ENCODE results near the gene KBTBD2. TPM values are rescaled to one million over a fixed set of nuclear protein-coding genes. Genes with fewer than 3 reads are reported as not detected.

KBTBD2 gene
- total and polyA plus RNA-seq, 2 of the 4 experiments (the other 2 are of a cell fraction) = 13.2 to 32.3 TPM

DNA sequence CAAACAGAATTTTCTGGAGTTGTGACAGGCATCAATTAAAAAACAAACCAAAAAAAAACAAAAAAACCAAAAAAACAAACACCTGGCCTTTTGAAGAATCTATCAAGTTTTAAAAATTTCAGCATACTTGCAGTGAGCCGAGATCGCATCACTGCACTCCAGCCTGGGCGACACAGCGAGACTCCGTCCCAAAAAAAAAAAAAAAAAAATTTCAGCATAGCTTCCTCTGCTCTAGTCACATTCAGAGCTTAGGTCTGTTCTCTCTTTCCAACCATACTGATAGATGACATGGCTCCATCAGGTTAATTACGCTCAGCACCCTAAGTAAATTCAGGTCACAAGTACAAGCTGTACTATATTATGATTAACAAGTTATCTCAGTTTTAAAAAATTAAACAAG is 3.1 kb downstream of the KBTBD2 start:
- Histone ChIP-seq H3K9me3 (ENCODE audit: control insufficient read depth, insufficient read depth, low read length) (no peaks in the 10 kb centered on the region), H3K4me1 (ENCODE audit: control insufficient read depth, insufficient read depth, low read length) (peaks cover 2% of the 10 kb centered on the region; the same call in 1 of the 2 replicates), H2BK15ac (ENCODE audit: low read depth, low read length) (no peak overlapping the region), H3K14ac (replicated peaks; ENCODE audit: low read depth, low read length) (no peak overlapping the region), H2BK120ac (ENCODE audit: low read depth, low read length) (no peak overlapping the region), H2AFZ (replicated peaks; ENCODE audit: low read length, poor library complexity) (no peak overlapping the region), H3K23ac (ENCODE audit: low read depth, low read length) (no peak overlapping the region), H2BK5ac (ENCODE audit: low read depth, low read length, poor library complexity, severe bottlenecking) (no peak overlapping the region), H2BK20ac (ENCODE audit: low read depth, low read length) (no peak overlapping the region), H3K56ac (ENCODE audit: extremely low read depth, insufficient read depth, low read length) (no peak overlapping the region), H2AK9ac (replicated peaks; ENCODE audit: low read depth, low read length, poor library complexity) (no peak overlapping the region), H4K91ac (ENCODE audit: insufficient read depth, low read depth, low read length) (no peak overlapping the region), H4K5ac (ENCODE audit: low read depth, low read length) (no peak overlapping the region), H3K9me1 (ENCODE audit: insufficient read depth, low read length) (0 out of 2 replicates have a peak, but pooled peaks cover 5% of the 10 kb centered on the region), H3K4me3 (ENCODE audit: insufficient read depth, low read depth, low read length) (no peak overlapping the region), H4K20me1 (ENCODE audit: insufficient read depth, low read length) (peaks cover 44% of the 10 kb centered on the region), H3K79me1 (ENCODE audit: low read depth in 1 of 2, low read length in 2 of 2) (peaks cover 0 to 12% of the 10 kb centered on the region in 2 experiments; a peak in 2 of 4 replicates), H2AK5ac (ENCODE audit: low read depth, low read length) (no peak overlapping the region), H3K36me3 (ENCODE audit: control insufficient read depth, insufficient read depth, low read length) (no peaks in the 10 kb centered on the region), H3K18ac (ENCODE audit: low read depth, low read length) (no peak overlapping the region), H4K8ac (ENCODE audit: low read depth in 2 of 2, low read length in 2 of 2) (no peak overlapping the region), H3K27me3 (ENCODE audit: control insufficient read depth, insufficient read depth, low read length) (no peaks in the 10 kb centered on the region), H3K4me2 (ENCODE audit: low read depth, low read length) (no peak overlapping the region), H3K9ac (ENCODE audit: low read depth, low read length) (no peak overlapping the region), H3K27ac (ENCODE audit: insufficient read depth, low read length) (no peak overlapping the region), H3K4ac (ENCODE audit: low read depth, low read length) (no peak overlapping the region)
- ChIA-PET CTCF (no interaction called here), POLR2A (ENCODE audit: unreplicated experiment) (no interaction called here)
- BruUV-seq (replicated peaks) = no TSS peak
- in situ Hi-C loops (cut with MboI; ENCODE audit: low sequenced_read_pairs) = no loop called here
- dilution Hi-C loops (cut with HindIII; ENCODE audit: low sequenced_read_pairs, unreplicated experiment) = no loop called here
- DNase-seq (no peak), ATAC-seq (ENCODE audit: low read depth) (no peak)
- intact Hi-C loops (cut with micrococcal nuclease) = no loop called here
- WGBS, 2 experiments (ENCODE audit: extremely low coverage in 2 of 2, insufficient read length in 1 of 2) = no CpG with 5 or more reads among the region's 6 CpGs
- TF ChIP-seq POLR2A (IDR thresholded peaks at IDR 0.05; ENCODE audit: low read depth, low read length) (no peak), BHLHE40 (IDR thresholded peaks at IDR 0.05; ENCODE audit: low read depth, low read length) (no peak), NFE2L2 (IDR thresholded peaks at IDR 0.05; ENCODE audit: low read depth, low read length) (no peak), USF2 (IDR thresholded peaks at IDR 0.05; ENCODE audit: low read depth, low read length) (no peak), RFX5 (IDR thresholded peaks at IDR 0.05; ENCODE audit: low read depth, low read length) (no peak), MAZ (IDR thresholded peaks at IDR 0.05; ENCODE audit: borderline replicate concordance, low read depth, low read length) (no peak), MAFK (IDR thresholded peaks at IDR 0.05; ENCODE audit: low read depth, low read length) (no peak), SMC3 (IDR thresholded peaks at IDR 0.05; ENCODE audit: low read depth, low read length) (no peak), CHD1 (IDR thresholded peaks at IDR 0.05; ENCODE audit: low read depth, low read length) (no peak)
- TF ChIP-seq, protein P1, sequence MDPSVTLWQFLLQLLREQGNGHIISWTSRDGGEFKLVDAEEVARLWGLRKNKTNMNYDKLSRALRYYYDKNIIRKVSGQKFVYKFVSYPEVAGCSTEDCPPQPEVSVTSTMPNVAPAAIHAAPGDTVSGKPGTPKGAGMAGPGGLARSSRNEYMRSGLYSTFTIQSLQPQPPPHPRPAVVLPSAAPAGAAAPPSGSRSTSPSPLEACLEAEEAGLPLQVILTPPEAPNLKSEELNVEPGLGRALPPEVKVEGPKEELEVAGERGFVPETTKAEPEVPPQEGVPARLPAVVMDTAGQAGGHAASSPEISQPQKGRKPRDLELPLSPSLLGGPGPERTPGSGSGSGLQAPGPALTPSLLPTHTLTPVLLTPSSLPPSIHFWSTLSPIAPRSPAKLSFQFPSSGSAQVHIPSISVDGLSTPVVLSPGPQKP (IDR thresholded peaks at IDR 0.05; ENCODE audit: borderline replicate concordance, low read depth, low read length) = no peak
- TF ChIP-seq, protein P2, sequence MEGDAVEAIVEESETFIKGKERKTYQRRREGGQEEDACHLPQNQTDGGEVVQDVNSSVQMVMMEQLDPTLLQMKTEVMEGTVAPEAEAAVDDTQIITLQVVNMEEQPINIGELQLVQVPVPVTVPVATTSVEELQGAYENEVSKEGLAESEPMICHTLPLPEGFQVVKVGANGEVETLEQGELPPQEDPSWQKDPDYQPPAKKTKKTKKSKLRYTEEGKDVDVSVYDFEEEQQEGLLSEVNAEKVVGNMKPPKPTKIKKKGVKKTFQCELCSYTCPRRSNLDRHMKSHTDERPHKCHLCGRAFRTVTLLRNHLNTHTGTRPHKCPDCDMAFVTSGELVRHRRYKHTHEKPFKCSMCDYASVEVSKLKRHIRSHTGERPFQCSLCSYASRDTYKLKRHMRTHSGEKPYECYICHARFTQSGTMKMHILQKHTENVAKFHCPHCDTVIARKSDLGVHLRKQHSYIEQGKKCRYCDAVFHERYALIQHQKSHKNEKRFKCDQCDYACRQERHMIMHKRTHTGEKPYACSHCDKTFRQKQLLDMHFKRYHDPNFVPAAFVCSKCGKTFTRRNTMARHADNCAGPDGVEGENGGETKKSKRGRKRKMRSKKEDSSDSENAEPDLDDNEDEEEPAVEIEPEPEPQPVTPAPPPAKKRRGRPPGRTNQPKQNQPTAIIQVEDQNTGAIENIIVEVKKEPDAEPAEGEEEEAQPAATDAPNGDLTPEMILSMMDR (conservative IDR thresholded peaks at IDR 0.05; ENCODE audit: low read depth, low read length) = no peak
